ENCODE results near the gene POU2AF1. TPM values are rescaled to one million over a fixed set of nuclear protein-coding genes. Genes with fewer than 3 reads are reported as not detected.

Gene POU2AF1
- total and polyA plus RNA-seq, 4 donors: 2.0 to 6.9 (median 4.5) TPM

DNA sequence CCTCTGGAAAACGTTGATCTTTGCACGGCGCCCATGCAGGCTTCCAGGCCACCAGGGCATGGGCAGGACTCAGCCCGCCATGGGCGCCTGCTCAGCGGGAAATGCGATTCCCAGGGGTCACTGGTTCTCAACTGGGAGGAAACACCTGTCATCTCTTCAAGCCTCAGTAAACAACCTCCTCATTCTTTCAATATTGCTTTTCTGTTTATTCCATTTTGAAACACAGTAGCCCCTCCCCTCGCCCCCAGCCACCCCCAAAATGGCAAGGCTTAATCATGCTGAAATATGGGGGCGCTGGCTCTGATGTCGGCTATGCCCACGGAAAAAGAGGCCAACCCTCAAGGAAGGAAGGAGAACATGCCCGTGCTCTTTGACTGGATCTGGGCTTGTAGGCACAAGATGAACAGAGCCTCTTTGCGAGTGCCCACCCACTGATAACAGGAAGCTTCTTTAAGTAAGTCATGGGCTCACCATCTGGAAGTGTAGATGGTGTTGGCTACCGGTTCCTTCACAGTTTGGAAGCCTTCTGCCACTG lies 594 bp upstream of the POU2AF1 start:
- no peak for TF ChIP-seq CTCF (IDR thresholded peaks at IDR 0.05; ENCODE audit: control extremely low read depth, extremely low read depth)
- ATAC-seq (ENCODE audit: insufficient read depth, low FRiP score): no peak
- Histone ChIP-seq H3K27ac (ENCODE audit: low read depth in 1 of 2, low read length in 1 of 2) (no peak overlapping the region), H3K4me1 (ENCODE audit: control insufficient read depth in 5 of 5, insufficient read depth in 5 of 5, low read length in 5 of 5) (peaks cover 0 to 2% (median 0%) of the 10 kb centered on the region in 5 donors), H3K36me3 (ENCODE audit: control insufficient read depth in 4 of 4, insufficient read depth in 4 of 4, low read length in 4 of 4) (no peaks in the 10 kb centered on the region), H3K9me3 (ENCODE audit: control insufficient read depth in 4 of 4, insufficient read depth in 3 of 4, low read length in 3 of 4) (no peaks in the 10 kb centered on the region), H3K9ac (ENCODE audit: insufficient read depth in 1 of 2, low read length in 2 of 2) (no peak overlapping the region), H3K4me3 (no peak overlapping the region), H3K27me3 (ENCODE audit: control insufficient read depth in 3 of 3, insufficient read depth in 3 of 3, low read length in 2 of 3) (no peaks in the 10 kb centered on the region)
- no peak for DNase-seq
- WGBS, 2 donors: 79 to 80% methylated on average over 14 of the region's 14 CpGs

- Histone ChIP-seq H3K4me1 (ENCODE audit: control insufficient read depth in 5 of 5, insufficient read depth in 5 of 5, low read length in 5 of 5) (peaks cover 0 to 2% (median 0%) of the 10 kb centered on the region in 5 donors), H3K36me3 (ENCODE audit: control insufficient read depth in 4 of 4, insufficient read depth in 4 of 4, low read length in 4 of 4) (no peaks in the 10 kb centered on the region), H3K4me3 (no peak overlapping the region), H3K9ac (ENCODE audit: insufficient read depth in 1 of 2, low read length in 2 of 2) (no peak overlapping the region), H3K27me3 (ENCODE audit: control insufficient read depth in 3 of 3, insufficient read depth in 3 of 3, low read length in 2 of 3) (no peaks in the 10 kb centered on the region), H3K27ac (ENCODE audit: low read depth in 1 of 2, low read length in 1 of 2) (no peak overlapping the region), H3K9me3 (ENCODE audit: control insufficient read depth in 4 of 4, insufficient read depth in 3 of 4, low read length in 3 of 4) (no peaks in the 10 kb centered on the region)
- DNase-seq (no peak), ATAC-seq (ENCODE audit: insufficient read depth, low FRiP score) (no peak)
- no peak for TF ChIP-seq CTCF (IDR thresholded peaks at IDR 0.05; ENCODE audit: control extremely low read depth, extremely low read depth)
- WGBS, 2 donors: 70% methylated on average over 8 of the region's 8 CpGs
Observed at GRCh38 chr11:111378185-111378860, 752 bp downstream of the POU2AF1 start.

- WGBS, 2 donors: 57 to 82% methylated on average over 3 of the region's 3 CpGs
- no peak for DNase-seq
- Histone ChIP-seq H3K4me1 (ENCODE audit: control insufficient read depth in 5 of 5, insufficient read depth in 5 of 5, low read length in 5 of 5) (peaks cover 0 to 2% (median 0%) of the 10 kb centered on the region in 5 donors), H3K9ac (ENCODE audit: insufficient read depth in 1 of 2, low read length in 2 of 2) (no peak overlapping the region), H3K4me3 (no peak overlapping the region), H3K27me3 (ENCODE audit: control insufficient read depth in 3 of 3, insufficient read depth in 3 of 3, low read length in 2 of 3) (no peaks in the 10 kb centered on the region), H3K9me3 (ENCODE audit: control insufficient read depth in 4 of 4, insufficient read depth in 3 of 4, low read length in 3 of 4) (no peaks in the 10 kb centered on the region), H3K27ac (ENCODE audit: low read depth in 1 of 2, low read length in 1 of 2) (no peak overlapping the region), H3K36me3 (ENCODE audit: control insufficient read depth in 4 of 4, insufficient read depth in 4 of 4, low read length in 4 of 4) (no peaks in the 10 kb centered on the region)
- no peak for TF ChIP-seq CTCF (IDR thresholded peaks at IDR 0.05; ENCODE audit: control extremely low read depth, extremely low read depth)
- ATAC-seq (ENCODE audit: insufficient read depth, low FRiP score): no peak
Observed at GRCh38 chr11:111376181-111376871, 2.7 kb downstream of the POU2AF1 start.

Measured in lung (tissue), 12 donors.